ENCODE results near the gene PLPP2.

PLPP2 gene

DNA sequence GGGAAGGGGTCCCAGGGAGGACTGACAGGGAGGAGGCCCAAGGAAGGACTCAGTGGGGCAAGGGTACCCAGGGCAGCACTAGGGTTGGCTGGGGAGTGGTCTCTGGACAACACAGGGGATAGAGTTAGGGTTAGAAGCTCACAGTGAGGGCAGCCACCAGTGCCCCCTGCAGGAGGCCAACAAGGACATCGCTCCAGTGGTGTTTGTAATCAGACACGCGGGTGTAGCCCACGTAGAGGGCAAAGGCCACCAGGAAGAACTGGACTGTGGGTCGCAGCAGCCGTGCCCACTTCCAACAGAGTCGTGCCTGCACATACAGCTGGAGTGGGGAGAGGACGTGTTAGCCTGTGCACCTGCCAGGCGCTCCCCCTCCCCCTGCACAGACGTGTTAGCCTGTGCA lies 9.2 kb downstream of the PLPP2 start:
- Histone ChIP-seq H3K36me3 (no peaks in the 10 kb centered on the region), H3K27ac (no peak overlapping the region), H3K4me1 (ENCODE audit: control insufficient read depth in 1 of 2, insufficient read depth in 1 of 2, low read depth in 1 of 2, low read length in 1 of 2) (no peaks in the 10 kb centered on the region), H3K27me3 (peaks cover 26% of the 10 kb centered on the region), H3K4me3 (ENCODE audit: low read depth in 1 of 2, low read length in 1 of 2) (no peak overlapping the region), H3K9me3 (no peaks in the 10 kb centered on the region)
- TF ChIP-seq, protein P1, sequence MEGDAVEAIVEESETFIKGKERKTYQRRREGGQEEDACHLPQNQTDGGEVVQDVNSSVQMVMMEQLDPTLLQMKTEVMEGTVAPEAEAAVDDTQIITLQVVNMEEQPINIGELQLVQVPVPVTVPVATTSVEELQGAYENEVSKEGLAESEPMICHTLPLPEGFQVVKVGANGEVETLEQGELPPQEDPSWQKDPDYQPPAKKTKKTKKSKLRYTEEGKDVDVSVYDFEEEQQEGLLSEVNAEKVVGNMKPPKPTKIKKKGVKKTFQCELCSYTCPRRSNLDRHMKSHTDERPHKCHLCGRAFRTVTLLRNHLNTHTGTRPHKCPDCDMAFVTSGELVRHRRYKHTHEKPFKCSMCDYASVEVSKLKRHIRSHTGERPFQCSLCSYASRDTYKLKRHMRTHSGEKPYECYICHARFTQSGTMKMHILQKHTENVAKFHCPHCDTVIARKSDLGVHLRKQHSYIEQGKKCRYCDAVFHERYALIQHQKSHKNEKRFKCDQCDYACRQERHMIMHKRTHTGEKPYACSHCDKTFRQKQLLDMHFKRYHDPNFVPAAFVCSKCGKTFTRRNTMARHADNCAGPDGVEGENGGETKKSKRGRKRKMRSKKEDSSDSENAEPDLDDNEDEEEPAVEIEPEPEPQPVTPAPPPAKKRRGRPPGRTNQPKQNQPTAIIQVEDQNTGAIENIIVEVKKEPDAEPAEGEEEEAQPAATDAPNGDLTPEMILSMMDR (IDR thresholded peaks at IDR 0.05), result no peak

DNA sequence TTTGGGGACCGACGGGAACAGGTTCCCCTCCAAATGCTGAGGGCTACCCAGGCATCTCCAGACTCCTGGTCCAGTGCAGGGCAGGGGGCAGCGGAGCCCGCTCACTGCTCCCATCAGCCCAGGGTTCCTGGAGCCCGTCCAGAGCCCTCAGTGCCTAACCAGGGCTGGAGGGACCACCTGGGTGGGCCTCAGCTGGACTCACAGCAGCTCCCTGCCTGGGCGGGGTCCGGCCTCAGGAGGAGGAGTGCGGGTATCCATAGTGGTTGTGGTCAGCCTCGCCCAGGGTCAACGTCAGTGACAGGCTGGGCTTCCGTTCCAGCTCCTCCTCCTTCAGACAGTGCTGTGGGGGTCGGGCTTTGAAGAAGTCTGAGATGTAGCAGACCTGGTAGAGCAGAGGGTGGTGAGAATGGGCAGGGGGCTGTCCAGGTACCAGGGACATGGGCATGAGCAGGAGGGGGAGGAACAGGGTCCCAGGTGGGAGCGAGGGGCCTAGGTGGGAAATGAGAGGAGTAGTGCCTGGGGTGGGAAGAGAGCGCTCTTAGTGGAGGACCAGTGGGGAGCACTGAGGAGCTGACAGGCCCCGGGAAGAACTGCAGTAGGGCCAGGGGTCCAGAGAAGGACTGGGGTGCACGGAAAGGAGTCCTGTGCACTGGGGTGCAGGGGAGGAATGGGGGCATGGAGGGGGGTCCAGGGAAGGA lies 9.9 kb downstream of the PLPP2 start:
- TF ChIP-seq, protein P1 (IDR thresholded peaks at IDR 0.05), result no peak
- peaks cover 33% of the 10 kb centered on the region for H3K27me3 ChIP-seq
- no peak overlapping the region for H3K27ac ChIP-seq
- H3K36me3 ChIP-seq, result no peaks in the 10 kb centered on the region
- H3K4me3 ChIP-seq (ENCODE audit: low read depth in 1 of 2, low read length in 1 of 2), result no peak overlapping the region
- H3K9me3 ChIP-seq, result no peaks in the 10 kb centered on the region
- no peaks in the 10 kb centered on the region for H3K4me1 ChIP-seq (ENCODE audit: control insufficient read depth in 1 of 2, insufficient read depth in 1 of 2, low read depth in 1 of 2, low read length in 1 of 2)

GRCh38 chr19:280541-281009 lies 10.6 kb downstream of the PLPP2 start:
- Histone ChIP-seq H3K27me3 (peaks cover 34% of the 10 kb centered on the region), H3K9me3 (no peaks in the 10 kb centered on the region), H3K4me3 (ENCODE audit: low read depth in 1 of 2, low read length in 1 of 2) (no peak overlapping the region), H3K4me1 (ENCODE audit: control insufficient read depth in 1 of 2, insufficient read depth in 1 of 2, low read depth in 1 of 2, low read length in 1 of 2) (no peaks in the 10 kb centered on the region), H3K36me3 (no peaks in the 10 kb centered on the region), H3K27ac (no peak overlapping the region)
- TF ChIP-seq, protein P1 (IDR thresholded peaks at IDR 0.05), result no peak

DNA sequence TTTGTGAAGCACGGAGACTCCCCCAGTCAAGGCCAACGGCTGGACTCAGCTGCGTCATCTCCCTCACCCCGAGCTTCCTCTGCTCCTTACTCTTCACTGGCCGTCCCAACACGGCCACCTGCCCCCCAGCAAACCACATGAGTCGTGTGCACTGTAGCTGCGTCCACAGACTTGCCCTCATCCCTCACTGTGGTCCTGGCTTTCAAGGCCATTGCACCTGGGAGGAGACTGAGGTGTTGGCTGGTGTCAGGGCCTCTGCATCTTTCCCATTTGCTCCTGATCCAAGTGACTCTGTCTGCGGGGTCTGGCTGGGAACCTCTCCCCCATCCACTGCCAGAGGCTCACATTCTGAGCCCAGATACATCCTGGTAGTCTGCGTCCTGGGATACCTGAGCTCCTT lies 11.5 kb downstream of the PLPP2 start:
- TF ChIP-seq, protein P1 (IDR thresholded peaks at IDR 0.05), result no peak
- Histone ChIP-seq H3K4me1 (ENCODE audit: control insufficient read depth in 1 of 2, insufficient read depth in 1 of 2, low read depth in 1 of 2, low read length in 1 of 2) (no peaks in the 10 kb centered on the region), H3K36me3 (no peaks in the 10 kb centered on the region)

GRCh38 chr19:279231-279630 lies 12.0 kb downstream of the PLPP2 start:
- TF ChIP-seq, protein P1 (IDR thresholded peaks at IDR 0.05), result no peak
- Histone ChIP-seq H3K4me3 (ENCODE audit: low read depth in 1 of 2, low read length in 1 of 2) (no peak overlapping the region), H3K36me3 (no peaks in the 10 kb centered on the region), H3K27me3 (peaks cover 34% of the 10 kb centered on the region), H3K27ac (no peak overlapping the region), H3K4me1 (ENCODE audit: control insufficient read depth in 1 of 2, insufficient read depth in 1 of 2, low read depth in 1 of 2, low read length in 1 of 2) (no peaks in the 10 kb centered on the region), H3K9me3 (no peaks in the 10 kb centered on the region)

More for the DNA sequence above, 11.5 kb downstream of the PLPP2 start:
- H3K4me3 ChIP-seq (ENCODE audit: low read depth in 1 of 2, low read length in 1 of 2), result no peak overlapping the region
- peaks cover 34% of the 10 kb centered on the region for H3K27me3 ChIP-seq
- no peaks in the 10 kb centered on the region for H3K9me3 ChIP-seq
- H3K27ac ChIP-seq, result no peak overlapping the region

All from neutrophil (primary cell).